OCI-LY3 (cell line): ENCODE data around the gene BTNL8.

Experiments
- CTCF ChIP-seq: fragments of 200-600, 300-600 bp; sonication (generic); IDR thresholded peaks from 2 replicates; pipeline ENCODE4 v1.5.1; 2014; ENCODE audit warnings: antibody characterized with exemption, low read length, low read depth
- EZH2phosphoT487 ChIP-seq: fragments of 200-600 bp; shearing (Covaris generic); IDR thresholded peaks from 2 replicates; pipeline ENCODE4 v1.6.1; 2018; ENCODE audit warnings: antibody characterized with exemption, mixed run types, low read depth

DNA sequence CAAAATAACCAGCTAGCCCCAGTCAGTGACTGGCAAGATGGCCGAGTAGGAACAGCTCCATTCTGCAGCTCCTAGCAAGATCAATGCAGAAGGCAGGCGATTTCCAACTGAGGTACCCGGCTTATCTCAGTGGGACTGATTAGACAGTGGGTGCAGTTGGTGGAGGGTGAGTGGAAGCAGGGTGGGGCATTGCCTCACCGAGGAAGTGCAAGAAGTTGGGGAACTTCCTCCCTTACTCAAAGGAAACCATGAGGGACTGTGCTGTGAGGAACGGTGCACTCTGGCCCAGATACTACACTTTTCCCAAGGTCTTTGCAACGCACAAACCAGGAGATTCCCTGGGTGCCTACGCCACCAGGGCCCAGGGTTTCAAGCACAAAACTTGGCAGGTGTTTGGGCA, 9.6 kb upstream of the BTNL8 start:
- TF ChIP-seq CTCF (no peak), EZH2phosphoT487 (no peak)
